Natural killer cell (primary cell): ENCODE measurements around the gene SNRNP27. TPM values are rescaled to one million over a fixed set of nuclear protein-coding genes. Genes with fewer than 3 reads are reported as not detected.

Experiments
- ATAC-seq, 3 donors: fragments of 150-1000 bp in 2 of 3; fragments of 200-7000 bp in 1 of 3; cut with Tn5 transposase; 1 replicate in 1 of 3; 2 replicates in 2 of 3; pipeline ENCODE4 v1.10.0; 2021; ENCODE audit warnings: mild to moderate bottlenecking in 2 of 3, moderate library complexity in 2 of 3
- DNase-seq, 2 donors: peaks; one replicate each; pipeline versions ENCODE4 v3.0.0 to v3.0.0-alpha.2; 2013 to 2021; ENCODE audit warnings: mixed read lengths in 1 of 2
- H3K27ac ChIP-seq: one replicate; pipeline ENCODE4 v1.5.1; 2013; ENCODE audit warnings: mild to moderate bottlenecking, low read length
- H3K27me3 ChIP-seq: one replicate; pipeline ENCODE4 v1.6.1; 2013; ENCODE audit warnings: low read length; ENCODE audit not compliant: control insufficient read depth, insufficient read depth
- H3K36me3 ChIP-seq: one replicate; pipeline ENCODE4 v1.6.1; 2013; ENCODE audit warnings: low read length; ENCODE audit not compliant: control insufficient read depth, insufficient read depth
- H3K4me1 ChIP-seq: one replicate; pipeline ENCODE4 v1.6.1; 2013; ENCODE audit warnings: low read length; ENCODE audit not compliant: control insufficient read depth, insufficient read depth
- H3K4me3 ChIP-seq: one replicate; pipeline ENCODE4 v1.5.1; 2013; ENCODE audit warnings: low read length
- H3K9me3 ChIP-seq: one replicate; pipeline ENCODE4 v1.6.1; 2013; ENCODE audit warnings: low read length; ENCODE audit not compliant: control insufficient read depth, insufficient read depth
- H3K27ac Mint-ChIP-seq, 2 donors: one replicate each; pipeline ENCODE4 v1.8.0; 2022; ENCODE audit warnings: mild to moderate bottlenecking in 2 of 2, mixed read lengths in 2 of 2, moderate library complexity in 1 of 2
- H3K27me3 Mint-ChIP-seq, 2 donors: one replicate each; pipeline ENCODE4 v1.8.0; 2022; ENCODE audit warnings: low read depth in 2 of 2, mixed read lengths in 2 of 2
- H3K36me3 Mint-ChIP-seq: one replicate; pipeline ENCODE4 v1.8.0; 2022; ENCODE audit warnings: mixed read lengths
- H3K4me1 Mint-ChIP-seq, 2 donors: one replicate each; pipeline ENCODE4 v1.8.0; 2022; ENCODE audit warnings: mixed read lengths in 2 of 2
- H3K4me3 Mint-ChIP-seq: one replicate; pipeline ENCODE4 v1.8.0; 2022; ENCODE audit warnings: mild to moderate bottlenecking, moderate library complexity, mixed read lengths
- H3K9me3 Mint-ChIP-seq, 2 donors: one replicate each; pipeline ENCODE4 v1.8.0; 2022; ENCODE audit warnings: mixed read lengths in 2 of 2
- CTCF ChIP-seq: fragments of 200-600 bp; IDR thresholded peaks from one replicate; pipeline ENCODE4 v1.8.0; 2022; ENCODE audit warnings: antibody characterized with exemption
- WGBS: methylation state at CpG from one replicate; pipeline ENCODE4 v1.1.7; 2013; ENCODE audit warnings: missing lambda C conversion rate; ENCODE audit not compliant: insufficient coverage; 5-methylcytosine and 5-hydroxymethylcytosine counted together
- intact Hi-C: fragments of 100-400 bp; cut with micrococcal nuclease; formaldehyde crosslinking; loops from one replicate; pipeline ENCODE4 v1.14.2; 2022
- total RNA-seq, 4 donors: library from RNA; stranded (reverse); fragments of 120-200 nt in 1 of 4; gene quantifications; one replicate each; pipeline versions ENCODE4 v1.2.3 to v1.2.4, GENCODE V29; 2013 to 2022

Gene SNRNP27
- total RNA-seq, 3 donors from 2014 or later (not counting 1 experiment from before 2014, with no cell fraction given): 53.2 to 61.5 (median 58.2) TPM

- WGBS: 100% methylated on average over 2 of the region's 2 CpGs
- Mint-ChIP-seq H3K4me1 (no peaks in the 10 kb centered on the region), H3K9me3 (no peaks in the 10 kb centered on the region), H3K4me3 (no peak overlapping the region), H3K27me3 (no peaks in the 10 kb centered on the region), H3K27ac (no peak overlapping the region), H3K36me3 (no peaks in the 10 kb centered on the region)
- intact Hi-C loops: no loop called here
- no peak overlapping the region for H3K27ac ChIP-seq
- no peaks in the 10 kb centered on the region for H3K4me1 ChIP-seq
- DNase-seq (no peak), ATAC-seq (no peak)
- H3K4me3 ChIP-seq: no peak overlapping the region
- H3K36me3 ChIP-seq: peaks cover 21% of the 10 kb centered on the region
- TF ChIP-seq CTCF: no peak
- H3K27me3 ChIP-seq: no peaks in the 10 kb centered on the region
- H3K9me3 ChIP-seq: no peaks in the 10 kb centered on the region
Observed at GRCh38 chr2:69858261-69858660, 35.5 kb upstream of the SNRNP27 start.

DNA sequence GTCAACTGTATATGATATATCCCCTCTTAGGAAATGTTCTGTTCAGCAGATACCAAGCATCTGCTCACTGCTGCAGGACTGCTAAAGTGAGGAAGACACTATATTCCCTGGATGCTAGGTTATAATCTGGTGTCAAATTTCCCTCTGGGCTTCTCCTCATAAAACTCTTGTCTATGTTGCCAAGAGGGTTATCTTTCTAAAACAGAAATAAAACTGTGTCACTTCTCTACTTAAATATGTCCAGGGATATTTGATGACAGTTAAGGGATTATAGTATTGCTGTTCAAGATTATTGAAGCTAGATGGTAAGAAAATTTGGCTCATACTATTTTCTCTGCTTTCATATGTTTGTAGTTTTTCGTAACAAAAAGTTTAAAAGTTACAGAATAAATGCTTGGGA is 30.5 kb upstream of the SNRNP27 start:
- H3K27me3 Mint-ChIP-seq: no peaks in the 10 kb centered on the region
- 100% methylated on average over 1 of the region's 1 CpG for WGBS
- no peaks in the 10 kb centered on the region for H3K4me1 Mint-ChIP-seq
- peaks cover 14% of the 10 kb centered on the region for H3K36me3 Mint-ChIP-seq
- ATAC-seq: no peak
- Histone ChIP-seq H3K4me1 (no peaks in the 10 kb centered on the region), H3K27me3 (no peaks in the 10 kb centered on the region), H3K36me3 (peaks cover 42% of the 10 kb centered on the region), H3K9me3 (no peaks in the 10 kb centered on the region), H3K27ac (no peak overlapping the region), H3K4me3 (no peak overlapping the region)
- no peak overlapping the region for H3K4me3 Mint-ChIP-seq
- no peak for DNase-seq
- intact Hi-C loops: no loop called here
- no peak overlapping the region for H3K27ac Mint-ChIP-seq
- TF ChIP-seq CTCF: no peak
- H3K9me3 Mint-ChIP-seq: no peaks in the 10 kb centered on the region

DNA sequence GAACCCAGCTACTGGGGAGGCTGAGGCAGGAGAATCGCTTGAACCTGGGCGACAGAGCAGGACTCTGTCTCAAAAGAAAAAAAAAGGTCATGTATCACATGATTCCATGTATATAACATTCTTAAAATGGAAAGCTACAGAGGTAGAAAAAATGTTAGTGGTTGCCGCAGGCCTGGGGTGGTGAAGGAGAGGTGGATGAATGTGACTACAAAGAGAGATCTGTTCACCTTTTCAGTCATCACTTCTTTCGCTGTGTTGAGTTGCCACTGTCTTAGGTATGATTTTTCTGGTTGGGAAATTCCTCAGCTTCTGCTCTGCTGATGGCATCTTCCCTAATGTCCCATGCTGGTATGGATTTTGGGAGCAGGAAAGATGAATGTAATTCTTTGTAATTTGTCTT is 5.3 kb upstream of the SNRNP27 start:
- Mint-ChIP-seq H3K9me3 (no peaks in the 10 kb centered on the region), H3K4me3 (no peak overlapping the region), H3K27me3 (no peaks in the 10 kb centered on the region), H3K27ac (no peak overlapping the region), H3K4me1 (peaks cover 3 to 4% of the 10 kb centered on the region in 2 donors), H3K36me3 (no peaks in the 10 kb centered on the region)
- ATAC-seq (no peak), DNase-seq (no peak)
- peaks cover 3% of the 10 kb centered on the region for H3K4me1 ChIP-seq
- intact Hi-C loops: no loop called here
- H3K27ac ChIP-seq: no peak overlapping the region
- H3K4me3 ChIP-seq: no peak overlapping the region
- no peaks in the 10 kb centered on the region for H3K36me3 ChIP-seq
- H3K9me3 ChIP-seq: no peaks in the 10 kb centered on the region
- no peaks in the 10 kb centered on the region for H3K27me3 ChIP-seq
- 93% methylated on average over 4 of the region's 4 CpGs for WGBS
- TF ChIP-seq CTCF: no peak

DNA sequence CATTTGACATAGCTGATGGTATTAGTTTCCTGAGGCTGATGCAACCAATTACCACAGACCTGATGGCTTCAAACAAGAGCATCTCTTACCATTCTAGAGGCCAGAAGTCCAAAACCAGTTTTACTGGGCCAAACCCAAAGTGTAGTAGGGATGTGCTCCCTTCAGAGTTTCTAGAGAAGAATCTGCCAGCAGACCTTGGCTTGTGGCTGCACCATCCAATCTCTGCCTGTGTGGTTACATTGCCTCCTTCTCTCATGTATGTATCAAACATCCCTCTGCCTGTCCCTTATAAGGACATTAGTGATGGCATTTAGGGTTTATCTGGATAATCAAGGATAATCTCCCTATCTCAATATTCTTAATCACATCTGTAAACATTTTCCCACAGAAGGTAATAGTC is 4.5 kb upstream of the SNRNP27 start:
- ATAC-seq (no peak), DNase-seq (no peak)
- Histone ChIP-seq H3K4me1 (peaks cover 4% of the 10 kb centered on the region), H3K4me3 (no peak overlapping the region), H3K27ac (no peak overlapping the region), H3K36me3 (no peaks in the 10 kb centered on the region), H3K9me3 (no peaks in the 10 kb centered on the region), H3K27me3 (no peaks in the 10 kb centered on the region)
- Mint-ChIP-seq H3K4me3 (no peak overlapping the region), H3K4me1 (peaks cover 11 to 13% of the 10 kb centered on the region in 2 donors), H3K36me3 (no peaks in the 10 kb centered on the region), H3K9me3 (no peaks in the 10 kb centered on the region), H3K27me3 (no peaks in the 10 kb centered on the region), H3K27ac (no peak overlapping the region)
- no peak for TF ChIP-seq CTCF
- intact Hi-C loops: no loop called here
